ENCODE measurements around the gene PTBP1.

- TF ChIP-seq CTCF (IDR thresholded peaks at IDR 0.05; ENCODE audit: poor library complexity, severe bottlenecking) (no peak), EZH2 (IDR thresholded peaks at IDR 0.05; ENCODE audit: borderline replicate concordance, insufficient read depth, low read length, poor library complexity, severe bottlenecking) (no peak), REST (IDR thresholded peaks at IDR 0.05; ENCODE audit: borderline replicate concordance) (no peak), EP300 (conservative IDR thresholded peaks at IDR 0.05; ENCODE audit: poor library complexity, severe bottlenecking) (no peak), RAD21 (conservative IDR thresholded peaks at IDR 0.05) (no peak), TAF1 (IDR thresholded peaks at IDR 0.05; ENCODE audit: low read depth) (no peak), SMC3 (conservative IDR thresholded peaks at IDR 0.05; ENCODE audit: poor library complexity) (no peak)
These were observed 46.4 kb upstream of the PTBP1 start, which contains the start of gene MISP for GRCh38 chr19:750640-751423.
